Loucy (cell line): ENCODE data around the gene GFRA1.
A peak's percentile ranks its signal among the peaks of the same experiment; 100 is the strongest.
"Not testable (repeated sequence)": the region's sequence is repeated elsewhere in the genome, so short reads cannot be mapped to it uniquely, and the experiment has no call there.

Experiments
- H2AFZ ChIP-seq: fragments of 200-600 bp; sonication (generic); 2 replicates; pipeline ENCODE4 v1.6.0; 2016; ENCODE audit warnings: antibody characterized with exemption, mild to moderate bottlenecking, low read length, moderate library complexity
- H3F3A ChIP-seq: fragments of 200-600 bp; 2 replicates; pipeline ENCODE4 v1.6.0; 2016; ENCODE audit warnings: antibody characterized with exemption, low read depth, mild to moderate bottlenecking
- H3K27me3 ChIP-seq: fragments of 200-600 bp; sonication (generic); 2 replicates; pipeline ENCODE4 v1.6.1; 2014; ENCODE audit warnings: low read length, mild to moderate bottlenecking; ENCODE audit not compliant: insufficient read depth, poor library complexity, severe bottlenecking
- H3K36me3 ChIP-seq: fragments of 200-600 bp; sonication (generic); 2 replicates; pipeline ENCODE4 v1.6.1; 2016; ENCODE audit warnings: low read length; ENCODE audit not compliant: insufficient read depth
- H3K4me1 ChIP-seq: fragments of 200-600 bp; sonication (generic); 2 replicates; pipeline ENCODE4 v1.5.1; 2014; ENCODE audit warnings: low read length, mild to moderate bottlenecking; ENCODE audit not compliant: insufficient read depth, poor library complexity, severe bottlenecking
- H3K4me2 ChIP-seq: fragments of 200-600 bp; sonication (generic); 2 replicates; pipeline ENCODE4 v1.6.0; 2014; ENCODE audit warnings: antibody characterized with exemption, low read length, low read depth, mild to moderate bottlenecking; ENCODE audit not compliant: poor library complexity, severe bottlenecking
- H3K4me3 ChIP-seq: fragments of 200-600 bp; sonication (generic); 2 replicates; pipeline ENCODE4 v1.5.1; 2014; ENCODE audit warnings: low read length, mild to moderate bottlenecking, mixed read lengths; ENCODE audit not compliant: poor library complexity, severe bottlenecking
- H3K79me2 ChIP-seq: fragments of 200-600 bp; sonication (generic); 2 replicates; pipeline ENCODE4 v1.6.1; 2014; ENCODE audit warnings: low read length; ENCODE audit not compliant: insufficient read depth
- H3K9ac ChIP-seq: fragments of 200-600 bp; sonication (generic); 2 replicates; pipeline ENCODE4 v1.6.0; 2014; ENCODE audit warnings: mild to moderate bottlenecking, low read depth, low read length, moderate library complexity; ENCODE audit not compliant: poor library complexity, severe bottlenecking
- H3K9me2 ChIP-seq: fragments of 200-600 bp; sonication (generic); replicated peaks from 2 replicates; pipeline ENCODE4 v1.6.1; 2016; ENCODE audit warnings: low read depth, low read length, mixed read lengths
- H3K9me3 ChIP-seq: fragments of 200-600 bp; sonication (generic); 2 replicates; pipeline ENCODE4 v1.6.1; 2014; ENCODE audit warnings: mild to moderate bottlenecking, antibody characterized with exemption, low read length, low read depth; ENCODE audit not compliant: insufficient read depth
- H4K20me1 ChIP-seq: fragments of 200-600 bp; sonication (generic); 2 replicates; pipeline ENCODE4 v1.6.0; 2014; ENCODE audit warnings: antibody characterized with exemption, low read length, mild to moderate bottlenecking; ENCODE audit not compliant: insufficient read depth, poor library complexity, severe bottlenecking
- EZH2phosphoT487 ChIP-seq: fragments of 200-600 bp; IDR thresholded peaks from 2 replicates; pipeline ENCODE4 v1.6.1; 2018; ENCODE audit warnings: antibody characterized with exemption, mild to moderate bottlenecking, moderate library complexity, borderline replicate concordance
- TF ChIP-seq, protein P1 (sequence below): fragments of 200-600 bp; sonication (generic); conservative IDR thresholded peaks from 2 replicates; pipeline ENCODE4 v1.5.1; 2014; ENCODE audit warnings: mild to moderate bottlenecking, antibody characterized with exemption, low read length

The GFRA1 gene

DNA sequence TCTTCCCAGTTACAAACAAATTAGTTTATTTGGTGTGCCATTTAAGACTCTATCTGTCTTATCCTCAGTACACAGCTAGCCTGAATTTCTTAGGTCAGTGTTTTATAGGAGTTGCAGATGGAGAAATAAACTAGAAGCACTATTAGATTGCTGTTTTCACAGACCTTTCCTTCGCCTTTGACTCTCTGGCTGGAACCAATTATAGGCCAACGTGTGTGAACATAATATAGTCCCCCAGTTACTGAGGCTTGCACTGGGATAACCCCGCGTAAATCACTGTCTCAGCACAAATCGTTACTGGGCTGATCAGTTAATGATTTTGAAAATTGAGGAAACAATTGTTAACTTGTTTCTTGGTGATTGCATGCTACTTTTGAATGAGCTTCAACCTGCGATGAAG is 233.4 kb downstream of the GFRA1 start:
- no peak overlapping the region for H3K9ac ChIP-seq
- no peaks in the 10 kb centered on the region for H3K9me3 ChIP-seq
- no peaks in the 10 kb centered on the region for H3K27me3 ChIP-seq
- no peaks in the 10 kb centered on the region for H3F3A ChIP-seq
- H3K4me3 ChIP-seq = no peak overlapping the region
- H2AFZ ChIP-seq = peak overlapping the region; percentile 5; the same call in 1 of the 2 replicates
- no peaks in the 10 kb centered on the region for H3K9me2 ChIP-seq
- H3K4me1 ChIP-seq = peaks cover 20% of the 10 kb centered on the region
- no peaks in the 10 kb centered on the region for H4K20me1 ChIP-seq
- TF ChIP-seq, protein P1, sequence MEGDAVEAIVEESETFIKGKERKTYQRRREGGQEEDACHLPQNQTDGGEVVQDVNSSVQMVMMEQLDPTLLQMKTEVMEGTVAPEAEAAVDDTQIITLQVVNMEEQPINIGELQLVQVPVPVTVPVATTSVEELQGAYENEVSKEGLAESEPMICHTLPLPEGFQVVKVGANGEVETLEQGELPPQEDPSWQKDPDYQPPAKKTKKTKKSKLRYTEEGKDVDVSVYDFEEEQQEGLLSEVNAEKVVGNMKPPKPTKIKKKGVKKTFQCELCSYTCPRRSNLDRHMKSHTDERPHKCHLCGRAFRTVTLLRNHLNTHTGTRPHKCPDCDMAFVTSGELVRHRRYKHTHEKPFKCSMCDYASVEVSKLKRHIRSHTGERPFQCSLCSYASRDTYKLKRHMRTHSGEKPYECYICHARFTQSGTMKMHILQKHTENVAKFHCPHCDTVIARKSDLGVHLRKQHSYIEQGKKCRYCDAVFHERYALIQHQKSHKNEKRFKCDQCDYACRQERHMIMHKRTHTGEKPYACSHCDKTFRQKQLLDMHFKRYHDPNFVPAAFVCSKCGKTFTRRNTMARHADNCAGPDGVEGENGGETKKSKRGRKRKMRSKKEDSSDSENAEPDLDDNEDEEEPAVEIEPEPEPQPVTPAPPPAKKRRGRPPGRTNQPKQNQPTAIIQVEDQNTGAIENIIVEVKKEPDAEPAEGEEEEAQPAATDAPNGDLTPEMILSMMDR = no peak
- no peak for TF ChIP-seq EZH2phosphoT487
- H3K4me2 ChIP-seq = no peak overlapping the region
- no peaks in the 10 kb centered on the region for H3K36me3 ChIP-seq
- no peaks in the 10 kb centered on the region for H3K79me2 ChIP-seq

DNA sequence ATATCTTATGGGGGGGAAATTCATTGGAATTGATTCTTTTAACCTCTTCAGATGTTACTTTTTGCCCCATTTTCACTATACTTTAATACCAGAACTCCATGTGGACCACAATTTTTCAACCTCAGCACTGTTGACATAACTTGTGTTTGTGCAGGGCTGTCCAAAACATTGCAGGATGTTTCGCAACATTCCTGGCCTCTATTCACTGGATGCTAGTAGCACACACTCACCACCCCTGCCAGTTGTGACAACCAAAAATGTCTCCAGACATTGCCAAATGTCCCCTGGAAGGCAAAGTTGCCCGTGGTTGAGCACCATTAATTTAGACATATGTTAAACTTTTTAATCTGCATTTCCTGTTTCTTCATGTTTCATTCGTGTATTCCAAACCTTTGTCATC is 234.7 kb downstream of the GFRA1 start:
- Histone ChIP-seq H4K20me1 (no peaks in the 10 kb centered on the region), H3F3A (no peaks in the 10 kb centered on the region), H3K36me3 (no peaks in the 10 kb centered on the region), H3K4me2 (no peak overlapping the region), H3K9me2 (no peaks in the 10 kb centered on the region), H3K79me2 (no peaks in the 10 kb centered on the region), H3K4me1 (peaks cover 6% of the 10 kb centered on the region), H2AFZ (no peak overlapping the region), H3K27me3 (no peaks in the 10 kb centered on the region), H3K9me3 (0 out of 2 replicates have a peak, but pooled peaks cover 5% of the 10 kb centered on the region), H3K9ac (no peak overlapping the region), H3K4me3 (no peak overlapping the region)
- TF ChIP-seq, protein P1 = no peak

DNA sequence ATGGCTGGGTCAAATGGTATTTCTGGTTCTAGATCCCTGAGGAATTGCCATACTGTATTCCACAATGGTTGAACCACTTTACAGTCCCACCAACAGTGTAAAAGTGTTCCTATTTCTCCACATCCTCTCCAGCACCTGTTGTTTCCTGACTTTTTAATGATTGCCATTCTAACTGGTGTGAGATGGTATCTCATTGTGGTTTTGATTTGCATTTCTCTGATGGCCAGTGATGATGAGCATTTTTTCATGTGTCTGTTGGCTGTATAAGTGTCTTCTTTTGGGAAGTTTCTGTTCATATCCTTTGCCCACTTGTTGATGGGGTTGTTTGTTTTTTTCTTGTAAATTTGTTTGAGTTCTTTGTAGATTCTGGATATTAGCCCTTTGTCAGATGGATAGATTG is 237.6 kb downstream of the GFRA1 start:
- H2AFZ ChIP-seq, H3K9me3 ChIP-seq, H3K27me3 ChIP-seq, H3K9ac ChIP-seq, H3K9me2 ChIP-seq, H3K79me2 ChIP-seq, H3K4me1 ChIP-seq, H3F3A ChIP-seq, H3K4me3 ChIP-seq, H3K4me2 ChIP-seq, H4K20me1 ChIP-seq, H3K36me3 ChIP-seq: not testable (repeated sequence)

DNA sequence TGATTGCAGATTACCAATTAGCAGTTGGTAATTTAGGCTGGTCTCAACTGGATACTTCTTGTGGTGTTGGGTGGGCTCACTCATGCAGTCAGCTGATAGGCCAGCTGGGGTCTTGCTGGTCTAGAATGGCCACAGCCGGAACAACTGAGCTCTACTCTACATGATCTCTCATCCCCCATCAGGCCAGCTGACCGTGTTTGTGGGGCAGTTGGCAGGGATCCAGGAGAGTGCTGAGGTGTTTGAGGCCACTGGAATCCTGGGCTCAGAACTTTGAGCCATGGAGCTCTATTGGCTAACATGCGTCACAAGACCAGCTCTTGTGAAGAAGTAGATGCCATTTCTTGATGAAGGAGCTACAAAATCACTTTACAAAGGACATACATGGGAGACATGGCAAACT is 242.4 kb downstream of the GFRA1 start:
- Histone ChIP-seq H3K79me2 (no peaks in the 10 kb centered on the region), H3K9me3 (0 out of 2 replicates have a peak, but pooled peaks cover 6% of the 10 kb centered on the region), H3K4me2 (no peak overlapping the region), H3K9me2 (no peaks in the 10 kb centered on the region), H3F3A (no peaks in the 10 kb centered on the region), H3K36me3 (no peaks in the 10 kb centered on the region), H3K9ac (no peak overlapping the region), H3K27me3 (no peaks in the 10 kb centered on the region), H2AFZ (no peak overlapping the region), H3K4me3 (no peak overlapping the region), H4K20me1 (no peaks in the 10 kb centered on the region), H3K4me1 (no peaks in the 10 kb centered on the region)
- TF ChIP-seq EZH2phosphoT487 = no peak
- TF ChIP-seq, protein P1 = no peak
